IMR-90 (cell line): Measurements from ENCODE around the gene AHSG.

Experiments
- MAFK ChIP-seq: IDR thresholded peaks from 2 replicates; pipeline ENCODE4 v1.6.1; 2012; ENCODE audit warnings: low read depth, low read length, improper control_type of control experiment
- POLR2A ChIP-seq: IDR thresholded peaks from 2 replicates; pipeline ENCODE4 v1.6.1; 2012; ENCODE audit warnings: mild to moderate bottlenecking, low read depth, low read length

DNA sequence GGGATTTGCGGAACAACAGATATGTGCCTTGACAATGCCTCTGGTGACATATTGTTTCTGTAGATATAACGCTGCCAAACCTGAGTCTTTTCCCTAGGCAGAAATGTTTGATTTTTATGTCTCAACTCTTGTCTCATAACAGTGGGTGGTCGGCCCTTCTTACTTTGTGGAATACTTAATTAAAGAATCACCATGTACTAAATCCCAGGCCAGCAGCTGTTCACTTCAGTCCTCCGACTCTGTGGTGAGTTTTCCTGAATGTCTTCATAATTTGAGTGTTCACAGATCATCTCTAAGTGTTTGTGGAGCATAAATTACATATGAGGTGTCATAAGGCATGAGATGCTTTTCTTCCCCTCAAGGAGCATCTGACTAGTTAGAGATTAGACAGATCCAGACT lies 33.2 kb downstream of the AHSG start:
- TF ChIP-seq MAFK (no peak), POLR2A (no peak)
